GM21423 (cell line): ENCODE results near the gene HK2.

Experiments
- ATAC-seq: cut with Tn5 transposase; IDR thresholded peaks from one replicate; pipeline ENCODE4 v1.9.1; 2021; ENCODE audit warnings: mild to moderate bottlenecking, moderate library complexity; ENCODE audit not compliant: unreplicated experiment

Gene HK2

DNA sequence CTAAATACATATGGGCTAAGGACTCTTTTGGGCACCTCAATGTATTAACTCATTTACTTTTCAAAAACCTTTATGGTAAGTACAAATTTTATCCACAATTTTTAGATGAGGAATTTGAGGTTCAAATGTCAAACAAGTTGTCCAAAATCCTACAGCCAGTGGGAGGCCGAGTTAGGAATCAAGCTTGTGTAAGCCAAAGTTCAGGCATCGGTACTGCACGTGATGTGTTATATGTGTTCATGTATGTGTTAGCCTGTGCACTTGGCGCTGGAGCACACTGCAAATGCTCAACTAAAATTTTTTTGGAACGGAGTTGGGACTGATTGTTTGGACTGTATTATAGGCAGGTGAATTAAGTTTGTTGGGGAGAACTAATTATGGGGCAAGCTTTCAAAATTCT is 22.7 kb downstream of the HK2 start:
- ATAC-seq, result no peak

DNA sequence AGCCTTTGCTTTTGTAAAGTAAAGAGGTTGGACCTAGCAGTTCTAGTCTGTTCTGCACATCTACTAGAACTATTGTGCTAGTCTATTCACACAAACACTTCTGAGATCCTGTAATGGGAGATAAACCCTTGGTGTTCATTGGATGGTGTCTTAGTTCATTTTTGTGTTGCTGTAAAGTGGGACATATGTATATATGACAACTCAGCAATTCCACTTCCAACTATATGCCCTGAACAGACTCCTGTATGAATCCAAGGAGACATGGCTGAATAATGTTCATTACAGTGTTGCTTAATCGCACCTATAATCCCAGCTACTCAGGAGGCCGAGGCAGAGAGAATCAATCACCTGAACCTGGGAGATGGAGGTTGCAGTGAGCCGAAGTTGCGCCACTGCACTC is 23.3 kb downstream of the HK2 start:
- no peak for ATAC-seq

DNA sequence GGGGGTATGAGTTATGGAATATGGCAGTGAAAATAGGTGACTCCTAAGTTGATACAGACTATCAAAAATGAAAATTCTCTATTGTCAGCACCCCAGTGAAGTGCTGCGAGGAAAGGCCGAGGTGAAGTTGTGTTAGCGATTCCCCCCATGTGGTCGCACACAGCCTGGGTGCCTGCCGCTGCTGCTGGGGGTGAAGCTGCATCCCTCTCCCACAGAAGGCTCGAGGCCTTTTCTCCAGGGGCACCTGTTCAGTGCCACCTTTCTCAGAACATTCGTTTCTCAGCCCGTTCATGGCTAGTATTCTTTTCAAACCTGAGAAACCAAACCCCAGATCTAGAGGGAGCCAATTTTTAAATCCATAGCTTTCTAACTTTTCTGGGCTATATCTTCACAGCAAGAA is 23.8 kb downstream of the HK2 start:
- ATAC-seq, result no peak

DNA sequence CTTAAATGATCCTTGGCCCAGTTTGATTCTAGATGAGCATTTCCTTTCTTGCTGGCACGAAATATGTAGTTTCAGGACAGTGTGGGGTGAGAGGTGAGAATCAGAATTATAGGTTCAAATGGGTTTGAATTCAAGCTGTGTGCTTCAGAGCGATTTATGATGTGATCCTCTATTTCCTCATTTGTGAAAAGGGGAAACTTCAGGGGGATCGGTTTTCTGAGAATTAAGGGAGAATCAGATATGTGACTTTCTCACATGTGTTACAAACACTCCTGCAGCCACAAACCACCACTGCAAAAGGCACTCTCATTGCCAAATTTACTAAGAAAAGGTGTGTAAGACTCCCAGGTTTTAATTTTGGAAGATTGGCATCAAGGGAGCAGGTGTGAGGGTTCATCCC is 24.4 kb downstream of the HK2 start:
- ATAC-seq, result no peak

DNA sequence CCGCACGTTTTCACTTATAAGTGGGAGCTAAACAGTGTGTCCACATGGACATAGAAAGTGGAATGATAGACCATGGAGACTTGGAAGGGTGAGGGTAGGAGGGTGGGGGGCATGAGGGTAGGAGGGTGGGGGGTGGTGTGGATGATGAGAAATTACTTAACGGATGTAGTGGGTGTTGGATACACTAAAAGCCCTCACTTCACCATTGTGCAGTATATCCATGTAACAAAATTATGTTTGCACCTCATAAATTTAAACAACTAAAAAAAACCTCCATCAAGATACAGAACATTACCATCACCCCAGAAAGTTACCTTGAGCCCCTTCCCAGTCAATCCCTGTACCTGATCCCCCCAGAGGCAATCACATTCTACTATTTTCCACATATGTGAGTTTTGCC is 26.2 kb downstream of the HK2 start:
- ATAC-seq, result no peak

DNA sequence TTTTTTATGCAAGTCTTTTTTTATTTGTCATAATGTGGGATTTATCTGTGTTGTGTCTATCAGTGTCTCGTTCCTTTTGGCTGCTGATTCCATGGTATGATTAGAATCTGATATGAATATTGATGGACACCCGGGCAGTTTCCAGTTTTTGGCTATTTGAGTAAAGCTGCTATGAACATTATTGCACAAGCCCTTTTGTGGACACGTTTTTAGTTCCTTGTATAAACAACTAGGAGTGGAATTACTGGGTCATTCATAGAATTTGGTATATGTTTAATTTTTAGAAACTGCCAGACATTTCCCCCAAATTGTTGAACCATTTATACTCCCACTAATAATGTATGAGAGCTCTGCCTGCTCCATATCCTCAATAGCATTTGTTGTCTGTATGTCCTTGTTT is 26.6 kb downstream of the HK2 start:
- ATAC-seq, result no peak

DNA sequence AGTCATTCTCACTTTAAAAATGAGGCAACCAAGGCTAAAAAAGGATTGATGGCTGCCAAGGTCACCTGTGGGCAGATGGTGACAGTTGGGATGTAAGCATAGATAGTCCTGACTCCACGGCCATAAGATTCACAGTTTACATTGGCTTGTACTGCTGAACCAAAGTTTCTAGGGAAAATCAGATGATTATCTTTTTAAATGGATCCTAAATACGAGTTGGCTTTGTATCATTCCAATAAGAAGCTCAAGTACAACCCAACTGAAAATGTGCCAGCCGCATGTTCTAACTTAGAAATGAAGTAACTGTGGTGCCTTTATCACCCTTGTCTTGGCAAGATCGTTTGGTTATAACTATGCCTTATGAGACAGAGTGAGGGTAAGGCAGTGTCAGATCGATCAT is 27.6 kb downstream of the HK2 start:
- ATAC-seq, result no peak

DNA sequence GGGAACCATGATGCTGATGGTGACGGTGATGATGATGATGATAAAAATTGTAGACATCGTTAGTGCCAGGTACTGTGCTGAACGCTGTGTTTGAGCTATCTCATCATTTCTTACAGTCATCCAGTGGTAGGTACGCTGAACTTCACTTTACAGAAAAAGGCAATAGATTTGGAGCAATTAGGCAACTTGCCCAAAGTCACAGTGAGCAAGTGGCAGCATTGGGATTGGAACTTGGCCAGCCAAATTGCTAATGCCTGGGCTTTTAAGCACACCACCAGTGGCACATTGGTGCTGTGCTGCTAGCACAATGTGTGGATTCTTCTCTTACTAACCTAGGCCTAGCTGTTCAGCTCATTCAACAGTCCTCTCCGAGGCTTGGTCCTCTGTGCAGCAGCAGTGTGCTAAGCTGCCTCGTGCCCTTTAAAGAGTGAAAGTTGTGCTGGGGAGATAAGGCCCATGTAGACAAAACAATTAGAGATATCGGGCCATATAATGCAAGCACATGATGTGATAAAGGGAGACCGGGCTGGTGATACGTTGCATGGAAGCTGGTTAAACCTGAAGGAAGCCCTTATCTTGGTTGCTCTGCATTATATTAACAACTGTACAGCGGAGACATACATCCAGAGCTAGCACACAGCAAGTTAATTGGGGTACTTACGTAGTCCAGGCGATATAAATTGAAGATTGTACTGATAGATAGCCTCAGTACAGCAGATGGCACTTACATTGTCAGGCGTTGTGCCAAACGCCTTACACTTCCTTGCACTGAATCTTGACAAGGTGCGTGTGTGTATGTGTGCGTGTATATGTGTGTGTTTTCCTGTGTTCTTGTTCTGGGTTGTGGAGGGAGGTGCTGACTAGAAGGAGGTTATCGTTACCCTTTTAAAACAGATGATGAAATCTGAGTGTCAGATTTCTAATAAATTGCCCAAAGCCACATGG is 28.4 kb downstream of the HK2 start:
- no peak for ATAC-seq

DNA sequence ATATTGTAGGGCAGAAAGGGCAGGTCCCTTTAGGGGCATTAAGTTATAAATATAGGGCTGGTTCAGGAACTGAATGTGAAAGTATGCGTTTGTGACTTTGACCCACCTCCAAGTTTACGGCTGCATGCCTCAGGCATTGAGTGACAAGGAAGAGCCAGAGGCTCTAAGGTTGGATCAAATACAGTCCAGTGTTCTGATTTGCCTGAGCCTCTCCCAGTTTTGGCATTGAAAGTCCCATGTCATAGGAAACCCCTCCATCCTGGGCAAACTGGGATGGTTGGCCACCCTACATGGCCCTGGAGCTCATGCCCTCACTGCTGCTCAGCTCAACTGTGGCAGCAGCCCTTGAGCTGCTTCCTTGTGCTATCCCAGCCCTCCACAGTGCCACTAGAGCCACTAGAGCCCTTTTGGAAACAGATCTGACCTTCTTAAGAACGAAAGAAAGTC is 29.9 kb downstream of the HK2 start:
- no peak for ATAC-seq

DNA sequence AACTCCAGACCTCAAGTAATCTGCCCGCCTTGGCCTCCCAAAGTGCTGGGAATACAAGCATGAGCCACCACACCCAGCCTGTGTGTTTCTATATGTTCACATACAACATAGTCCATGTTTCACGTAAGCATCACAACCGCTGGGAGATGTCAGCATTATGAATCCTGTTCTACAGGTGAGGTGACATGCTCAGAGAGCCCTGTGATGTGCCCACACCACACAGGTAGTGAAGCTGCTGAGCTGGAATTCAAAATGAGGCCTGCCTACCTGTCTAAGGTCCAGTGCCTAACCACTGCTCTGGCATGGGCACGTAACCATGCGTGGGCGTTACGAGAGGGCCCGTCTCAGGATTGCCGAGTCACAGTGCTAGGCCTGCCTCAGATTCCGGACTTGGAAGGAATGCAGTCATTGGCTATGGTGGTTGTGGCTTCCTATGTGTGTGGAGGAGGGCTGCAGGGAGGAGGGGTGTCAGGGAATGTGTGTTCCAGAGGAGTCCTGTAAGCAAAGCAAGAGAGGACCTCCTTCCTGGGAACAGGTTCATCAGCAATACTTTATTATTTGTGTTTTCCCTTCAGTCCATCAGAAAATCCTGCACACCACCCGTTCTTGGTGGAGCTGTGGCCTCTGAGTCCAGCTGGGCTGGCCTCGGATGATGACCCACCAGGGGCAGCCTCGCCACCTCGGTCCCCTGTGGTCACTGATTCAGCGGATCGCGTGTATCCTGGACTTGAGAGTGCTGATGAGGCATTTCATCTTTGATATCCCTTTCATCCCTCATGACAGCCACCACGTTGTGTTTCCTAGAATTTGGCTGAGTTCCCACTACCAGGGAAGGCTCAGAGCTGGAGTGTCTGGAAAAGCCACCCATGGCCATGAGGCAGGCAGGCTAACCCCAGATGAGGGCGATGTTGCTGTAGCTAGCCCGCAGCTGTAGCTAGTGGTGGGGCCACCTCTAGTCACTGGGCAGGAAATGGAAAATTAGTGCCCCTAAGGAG is 31.1 kb downstream of the HK2 start:
- ATAC-seq, result no peak

DNA sequence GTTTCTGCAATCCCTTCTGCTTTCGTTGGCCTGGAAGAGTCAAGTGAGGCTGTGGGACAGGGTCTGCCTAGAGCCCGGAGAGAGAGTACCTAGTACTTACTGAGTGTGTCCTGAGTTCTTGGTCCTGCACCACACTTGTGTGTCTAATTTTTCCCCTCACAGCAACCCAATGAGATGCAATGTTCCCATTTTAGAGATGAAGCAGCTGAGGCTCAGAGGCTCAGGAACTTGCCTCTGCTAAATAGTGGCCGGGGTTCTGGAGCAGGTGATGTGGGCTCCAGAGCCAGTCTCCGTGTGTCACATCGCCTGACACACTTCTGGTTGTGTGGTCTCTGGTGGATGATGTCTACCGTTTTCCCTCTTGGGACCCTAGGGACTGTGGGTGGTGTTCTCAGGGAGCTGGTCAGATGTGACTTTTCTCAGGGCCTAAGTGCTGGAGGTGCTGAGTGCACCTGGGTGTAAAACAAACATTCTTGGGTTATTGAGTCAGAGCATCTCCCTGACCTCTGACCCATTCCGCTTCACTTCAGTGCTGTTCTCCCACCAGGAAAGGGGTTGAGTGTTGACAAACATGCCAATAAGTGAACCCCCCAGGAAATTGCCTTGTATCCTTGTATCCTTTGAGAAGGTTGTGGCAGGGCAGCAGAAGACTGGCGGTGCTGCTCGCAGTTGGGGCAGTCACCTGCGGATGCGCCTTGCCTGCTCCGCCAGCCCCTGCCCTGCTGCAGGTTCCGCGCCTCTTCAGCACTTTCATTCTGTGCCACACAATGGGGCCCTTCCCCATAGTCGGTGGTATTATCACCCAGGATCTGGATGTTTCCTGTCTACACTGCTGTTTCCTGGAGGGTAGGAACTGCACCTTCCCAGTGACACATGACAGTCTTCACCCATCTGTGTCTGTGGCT is 32.1 kb downstream of the HK2 start:
- ATAC-seq, result no peak

DNA sequence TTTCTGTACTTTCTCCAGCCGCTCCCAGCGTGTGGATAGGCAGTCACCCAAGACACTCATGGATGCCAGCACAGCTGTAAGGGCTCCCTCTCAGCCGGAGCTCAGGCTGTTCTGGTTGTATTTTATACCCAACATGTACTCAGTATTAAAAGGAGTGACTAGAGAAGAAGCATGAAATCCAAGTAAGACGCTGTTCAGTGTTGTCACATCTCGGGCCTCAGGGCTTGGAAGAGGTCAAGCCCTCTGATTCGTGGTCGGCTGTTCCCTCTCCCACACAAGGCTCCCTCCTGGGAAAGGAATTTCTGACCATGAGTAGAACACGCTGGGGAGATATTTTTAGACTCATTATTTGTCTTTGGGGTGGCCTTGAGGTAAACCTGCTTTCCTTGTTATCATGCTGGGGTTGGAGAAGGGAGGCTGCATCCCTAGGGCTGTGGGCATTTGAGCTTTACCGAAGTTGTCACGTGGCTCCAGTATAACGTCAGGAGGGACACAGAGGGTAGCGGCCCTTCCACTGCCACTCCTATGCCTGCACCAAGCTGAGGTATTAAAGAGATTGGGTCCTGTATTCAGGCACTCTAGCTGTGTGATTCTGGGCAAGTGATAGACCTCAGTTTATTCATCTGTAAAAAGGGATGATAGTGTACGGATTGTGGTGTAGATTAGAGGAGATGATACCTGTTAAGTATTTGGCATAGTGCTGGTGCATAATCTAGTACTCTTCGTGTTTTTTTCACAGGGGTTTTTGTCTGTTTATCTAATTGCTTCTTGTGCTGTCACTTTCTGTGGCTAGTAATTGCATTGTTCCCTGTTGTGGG is 34.1 kb downstream of the HK2 start:
- no peak for ATAC-seq

DNA sequence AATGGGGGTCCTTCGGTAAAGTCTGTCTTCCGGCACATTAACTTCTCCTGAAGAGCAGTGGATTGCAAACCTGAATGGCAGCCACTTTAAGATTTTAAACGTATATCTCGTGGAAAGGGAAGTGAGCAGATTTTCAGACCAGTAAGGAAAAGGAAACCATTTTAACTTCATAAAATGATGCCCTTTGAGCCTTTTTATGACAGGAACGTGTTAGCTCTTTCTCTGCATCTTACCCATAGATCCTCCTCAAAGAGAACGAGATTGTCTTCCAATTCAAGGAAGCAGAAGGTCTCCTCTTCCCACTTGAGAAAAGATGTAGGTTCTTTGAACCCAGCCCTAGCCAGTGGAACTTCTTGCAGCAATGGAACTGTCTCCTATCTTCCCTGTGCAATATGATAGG is 35.6 kb downstream of the HK2 start:
- no peak for ATAC-seq

DNA sequence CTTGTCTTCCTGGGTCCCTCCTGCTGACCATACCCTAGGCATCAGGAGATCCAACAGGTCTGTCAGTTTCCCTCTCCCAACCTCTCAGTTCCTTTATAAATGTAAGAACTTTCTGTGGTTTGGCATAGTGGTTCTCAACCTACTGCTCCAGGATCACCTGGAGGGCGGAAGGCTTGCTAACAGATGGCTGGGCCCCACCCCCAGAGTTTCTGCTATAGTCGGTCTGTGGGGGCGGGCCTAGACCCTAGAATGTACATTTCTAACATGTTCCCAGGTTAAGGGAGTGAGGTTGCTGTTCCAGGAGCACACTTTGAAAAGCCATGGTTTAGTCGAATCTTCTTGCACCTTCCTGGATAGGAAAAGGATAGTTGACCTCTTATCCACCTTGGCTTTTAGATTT is 37.0 kb downstream of the HK2 start:
- ATAC-seq, result no peak

DNA sequence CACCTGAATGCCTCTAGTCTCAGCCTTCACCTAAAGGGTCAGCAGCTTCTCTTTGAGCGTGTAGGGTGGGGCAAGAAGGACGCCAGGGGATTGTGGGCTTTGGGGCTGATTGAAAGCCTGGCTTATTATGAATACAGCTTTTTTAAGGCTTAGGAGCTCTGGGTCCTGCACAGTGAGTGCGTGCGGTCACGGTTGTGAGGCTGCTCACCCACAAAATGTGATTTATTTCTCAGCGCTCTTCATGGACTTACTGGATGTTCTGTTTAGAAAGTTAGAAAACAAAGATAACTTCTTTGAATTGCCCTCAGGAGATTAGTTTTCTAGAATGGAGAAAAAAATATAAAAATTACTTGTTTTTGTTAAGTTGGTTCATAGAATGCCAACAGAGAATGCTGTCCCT is 37.5 kb downstream of the HK2 start:
- ATAC-seq, result no peak

DNA sequence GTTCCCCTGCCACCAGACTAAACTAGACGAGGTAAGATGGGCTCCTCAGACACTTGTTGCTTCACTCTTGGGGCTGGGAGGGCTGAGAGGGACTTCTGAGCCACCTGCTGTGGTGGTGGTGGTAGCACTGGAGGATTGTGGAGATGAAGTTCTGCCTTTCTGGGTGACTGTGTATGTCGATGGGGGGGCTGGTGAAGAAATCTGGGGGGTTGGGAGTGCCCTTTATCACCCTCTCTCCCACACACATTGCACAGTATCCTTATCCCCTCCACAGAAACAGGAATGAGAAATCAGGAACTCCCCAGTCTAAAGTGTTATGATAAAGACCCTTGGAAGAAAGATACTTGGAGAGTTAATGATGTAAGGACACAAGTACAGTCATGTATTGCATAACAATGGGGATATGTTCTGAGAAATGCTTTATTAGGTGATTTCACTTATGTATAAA is 38.5 kb downstream of the HK2 start:
- ATAC-seq, result no peak

DNA sequence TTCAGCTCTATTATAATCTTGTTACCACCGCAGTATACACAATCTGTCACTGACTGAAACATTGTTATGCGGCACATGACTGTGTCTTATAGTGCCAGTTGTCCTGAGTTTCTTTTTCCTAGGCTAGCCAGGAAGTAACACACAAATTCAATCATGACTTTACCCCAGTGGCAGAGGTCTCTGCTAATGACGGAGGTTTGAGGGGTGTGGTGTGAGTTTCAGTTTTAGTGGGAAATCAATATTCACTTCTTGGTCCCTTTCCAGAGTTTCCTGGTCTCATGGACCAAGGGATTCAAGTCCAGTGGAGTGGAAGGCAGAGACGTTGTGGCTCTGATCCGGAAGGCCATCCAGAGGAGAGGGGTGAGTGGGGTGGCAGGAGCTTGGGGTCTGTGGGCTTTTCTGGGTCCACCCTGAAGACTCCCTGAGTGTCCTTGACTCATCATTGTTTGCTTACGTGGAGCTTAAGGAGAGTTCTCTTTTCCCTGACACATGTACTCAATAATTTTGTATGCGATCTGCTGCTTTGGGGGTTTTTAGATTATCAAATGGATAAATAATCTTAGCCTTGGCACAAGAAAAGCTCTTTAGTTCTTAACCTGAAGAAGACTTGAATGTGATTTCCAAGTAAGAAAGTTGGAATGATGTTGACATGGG is 39.2 kb downstream of the HK2 start:
- ATAC-seq, result no peak

DNA sequence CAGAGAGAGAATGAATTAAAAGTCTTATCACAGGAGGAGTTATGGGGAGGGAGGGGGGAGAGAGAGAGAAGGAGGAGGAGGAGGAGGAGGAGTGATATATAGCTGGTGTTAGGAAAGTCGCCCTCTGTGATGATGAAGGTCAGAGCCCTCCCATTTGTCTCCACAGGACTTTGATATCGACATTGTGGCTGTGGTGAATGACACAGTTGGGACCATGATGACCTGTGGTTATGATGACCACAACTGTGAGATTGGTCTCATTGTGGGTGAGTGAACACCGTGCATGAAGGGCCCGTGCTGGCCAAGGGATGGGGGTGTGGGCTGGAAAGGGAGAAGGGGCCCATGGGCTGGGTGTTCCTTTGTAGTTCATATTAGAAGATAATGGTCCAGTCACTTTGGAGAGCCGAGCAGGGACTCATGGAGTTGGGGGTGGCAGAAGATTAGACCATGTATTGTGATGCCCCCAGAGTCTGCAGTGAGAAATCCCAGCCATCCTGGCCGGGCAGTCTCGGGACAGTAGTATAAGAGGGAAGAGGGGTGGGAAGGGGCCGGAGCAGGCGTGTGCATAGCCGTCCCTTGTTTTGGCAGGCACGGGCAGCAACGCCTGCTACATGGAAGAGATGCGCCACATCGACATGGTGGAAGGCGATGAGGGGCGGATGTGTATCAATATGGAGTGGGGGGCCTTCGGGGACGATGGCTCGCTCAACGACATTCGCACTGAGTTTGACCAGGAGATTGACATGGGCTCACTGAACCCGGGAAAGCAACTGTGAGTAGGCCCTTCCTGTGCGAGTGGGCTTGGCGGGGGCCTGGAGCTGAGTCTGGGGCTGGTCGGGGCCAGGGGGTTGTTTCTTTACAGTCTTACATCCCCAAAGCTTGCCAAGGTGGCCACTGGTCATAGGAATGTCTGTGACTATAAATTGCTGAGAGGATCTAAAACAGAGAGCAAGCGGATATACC is 40.0 kb downstream of the HK2 start:
- no peak for ATAC-seq
